Panc1 (cell line): ENCODE results near the gene LDLR. TPM values are rescaled to one million over a fixed set of nuclear protein-coding genes. Genes with fewer than 3 reads are reported as not detected.

Experiments used
- ATAC-seq: fragments of 200-7000 bp; cut with Tn5 transposase; 2 replicates; pipeline ENCODE4 v1.9.1; 2020; ENCODE audit warnings: mild to moderate bottlenecking, moderate library complexity
- BruUV-seq: library from RNA; stranded (reverse); fragments of 400-500 nt; replicated peaks from 2 replicates; lab custom pipeline; 2021; lab: Mats Ljungman, UMichigan
- CTCF ChIA-PET: fragments of 300-600 bp; sonication (Branson Sonifier 250); formaldehyde crosslinking; loops from one replicate; lab custom pipeline; 2022; ENCODE audit warnings: antibody characterized with exemption; lab: Charles Lee
- POLR2A ChIA-PET: fragments of 300-600 bp; sonication (Branson Sonifier 250); formaldehyde crosslinking; loops from one replicate; lab custom pipeline; 2022; ENCODE audit warnings: antibody characterized with exemption; lab: Charles Lee
- DNase-seq: peaks from one replicate; pipeline ENCODE4 v3.0.0-alpha.2; 2010; ENCODE audit warnings: low read depth, low spot score
- H3K27ac ChIP-seq: 2 replicates; pipeline ENCODE4 v1.5.1; 2011; ENCODE audit warnings: mild to moderate bottlenecking, low read length, inconsistent platforms
- H3K27me3 ChIP-seq: fragments of 200-500 bp; sonication (Bioruptor generic); 2 replicates; pipeline ENCODE4 v1.6.0; 2014; ENCODE audit warnings: low read length, inconsistent platforms; ENCODE audit not compliant: control insufficient read depth, insufficient read depth
- H3K36me3 ChIP-seq: fragments of 200-500 bp; sonication (Bioruptor generic); 2 replicates; pipeline ENCODE4 v1.5.1; 2014; ENCODE audit warnings: inconsistent platforms, mild to moderate bottlenecking, low read length, moderate library complexity; ENCODE audit not compliant: control insufficient read depth, insufficient read depth
- H3K4me1 ChIP-seq: 2 replicates; pipeline ENCODE4 v1.5.1; 2011; ENCODE audit warnings: inconsistent platforms, mild to moderate bottlenecking, low read length, moderate library complexity; ENCODE audit not compliant: control insufficient read depth, insufficient read depth
- H3K4me3 ChIP-seq, 2 experiments: 2 replicates each; pipeline ENCODE4 v1.5.1; 2011 to 2012; ENCODE audit warnings: low read depth in 2 of 2, low read length in 2 of 2, mild to moderate bottlenecking in 2 of 2, inconsistent platforms in 1 of 2, moderate library complexity in 1 of 2
- H3K9me3 ChIP-seq: fragments of 200-500 bp; sonication (Bioruptor generic); 2 replicates; pipeline ENCODE4 v1.5.1; 2014; ENCODE audit warnings: low read depth, mild to moderate bottlenecking, inconsistent platforms, low read length, moderate library complexity; ENCODE audit not compliant: control insufficient read depth, insufficient read depth
- POLR2AphosphoS5 ChIP-seq: IDR thresholded peaks from 2 replicates; pipeline ENCODE4 v1.6.1; 2012; ENCODE audit warnings: mild to moderate bottlenecking, low read depth, low read length, moderate library complexity
- REST ChIP-seq, 2 experiments: IDR thresholded peaks; 2 replicates each; pipeline ENCODE4 v1.6.1; 2011 to 2012; ENCODE audit warnings: low read depth in 2 of 2, control low read depth in 1 of 2, low read length in 1 of 2, mild to moderate bottlenecking in 1 of 2, moderate library complexity in 1 of 2; ENCODE audit not compliant: insufficient read depth in 1 of 2
- SIN3A ChIP-seq: IDR thresholded peaks from 2 replicates; pipeline ENCODE4 v1.6.1; 2012; ENCODE audit warnings: low read depth, mild to moderate bottlenecking, low read length, moderate library complexity, borderline replicate concordance; ENCODE audit not compliant: insufficient read depth
- TCF7L2 ChIP-seq: IDR thresholded peaks from 2 replicates; pipeline ENCODE4 v1.6.1; 2011; ENCODE audit warnings: mild to moderate bottlenecking, low read depth, low read length, inconsistent platforms
- in situ Hi-C: cut with HindIII; loops from 2 replicates; pipeline ENCODE4 v1.10.0; 2016; ENCODE audit warnings: low sequenced_read_pairs, low pct_unique_long_range_greater_than_20kb
- intact Hi-C: fragments of 100-400 bp; cut with micrococcal nuclease; formaldehyde crosslinking; loops from one replicate; pipeline ENCODE4 v1.10.0; 2022; ENCODE audit not compliant: unreplicated experiment
- total RNA-seq: library from RNA; stranded (reverse); gene quantifications from one replicate; pipeline ENCODE4 v1.2.1, GENCODE V29; 2021; ENCODE audit not compliant: unreplicated experiment
- TF ChIP-seq, protein P1 (sequence below): fragments of 450-650 bp; IDR thresholded peaks from 2 replicates; pipeline ENCODE4 v1.5.1; 2017; ENCODE audit warnings: mild to moderate bottlenecking

Gene LDLR
- total RNA-seq, 1 experiment from 2014 or later: 203 TPM

- intact Hi-C loops: no loop called here
- ATAC-seq (no peak), DNase-seq (no peak)
- Histone ChIP-seq H3K4me1 (no peaks in the 10 kb centered on the region), H3K27me3 (no peaks in the 10 kb centered on the region), H3K36me3 (no peaks in the 10 kb centered on the region), H3K4me3 (no peak overlapping the region), H3K9me3 (no peaks in the 10 kb centered on the region), H3K27ac (no peak overlapping the region)
- ChIA-PET CTCF (interaction anchor here (0.7 kb wide), 1 partner anchor 20 kb away, joined by 4 read pairs; no protein-coding TSS in a partner anchor), POLR2A (no interaction called here)
- no peak for TF ChIP-seq POLR2AphosphoS5
- TF ChIP-seq, protein P1, sequence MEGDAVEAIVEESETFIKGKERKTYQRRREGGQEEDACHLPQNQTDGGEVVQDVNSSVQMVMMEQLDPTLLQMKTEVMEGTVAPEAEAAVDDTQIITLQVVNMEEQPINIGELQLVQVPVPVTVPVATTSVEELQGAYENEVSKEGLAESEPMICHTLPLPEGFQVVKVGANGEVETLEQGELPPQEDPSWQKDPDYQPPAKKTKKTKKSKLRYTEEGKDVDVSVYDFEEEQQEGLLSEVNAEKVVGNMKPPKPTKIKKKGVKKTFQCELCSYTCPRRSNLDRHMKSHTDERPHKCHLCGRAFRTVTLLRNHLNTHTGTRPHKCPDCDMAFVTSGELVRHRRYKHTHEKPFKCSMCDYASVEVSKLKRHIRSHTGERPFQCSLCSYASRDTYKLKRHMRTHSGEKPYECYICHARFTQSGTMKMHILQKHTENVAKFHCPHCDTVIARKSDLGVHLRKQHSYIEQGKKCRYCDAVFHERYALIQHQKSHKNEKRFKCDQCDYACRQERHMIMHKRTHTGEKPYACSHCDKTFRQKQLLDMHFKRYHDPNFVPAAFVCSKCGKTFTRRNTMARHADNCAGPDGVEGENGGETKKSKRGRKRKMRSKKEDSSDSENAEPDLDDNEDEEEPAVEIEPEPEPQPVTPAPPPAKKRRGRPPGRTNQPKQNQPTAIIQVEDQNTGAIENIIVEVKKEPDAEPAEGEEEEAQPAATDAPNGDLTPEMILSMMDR: no peak
- no peak for TF ChIP-seq TCF7L2
- TF ChIP-seq SIN3A: no peak
- TF ChIP-seq REST (IDR thresholded peaks at IDR 0.05; ENCODE audit: insufficient read depth in 1 of 2, low read depth in 2 of 2, low read length in 1 of 2): no peak
- BruUV-seq: no TSS peak
- in situ Hi-C loops: no loop called here
Measured at GRCh38 chr19:11058246-11059030, 30.8 kb upstream of the LDLR start.

DNA sequence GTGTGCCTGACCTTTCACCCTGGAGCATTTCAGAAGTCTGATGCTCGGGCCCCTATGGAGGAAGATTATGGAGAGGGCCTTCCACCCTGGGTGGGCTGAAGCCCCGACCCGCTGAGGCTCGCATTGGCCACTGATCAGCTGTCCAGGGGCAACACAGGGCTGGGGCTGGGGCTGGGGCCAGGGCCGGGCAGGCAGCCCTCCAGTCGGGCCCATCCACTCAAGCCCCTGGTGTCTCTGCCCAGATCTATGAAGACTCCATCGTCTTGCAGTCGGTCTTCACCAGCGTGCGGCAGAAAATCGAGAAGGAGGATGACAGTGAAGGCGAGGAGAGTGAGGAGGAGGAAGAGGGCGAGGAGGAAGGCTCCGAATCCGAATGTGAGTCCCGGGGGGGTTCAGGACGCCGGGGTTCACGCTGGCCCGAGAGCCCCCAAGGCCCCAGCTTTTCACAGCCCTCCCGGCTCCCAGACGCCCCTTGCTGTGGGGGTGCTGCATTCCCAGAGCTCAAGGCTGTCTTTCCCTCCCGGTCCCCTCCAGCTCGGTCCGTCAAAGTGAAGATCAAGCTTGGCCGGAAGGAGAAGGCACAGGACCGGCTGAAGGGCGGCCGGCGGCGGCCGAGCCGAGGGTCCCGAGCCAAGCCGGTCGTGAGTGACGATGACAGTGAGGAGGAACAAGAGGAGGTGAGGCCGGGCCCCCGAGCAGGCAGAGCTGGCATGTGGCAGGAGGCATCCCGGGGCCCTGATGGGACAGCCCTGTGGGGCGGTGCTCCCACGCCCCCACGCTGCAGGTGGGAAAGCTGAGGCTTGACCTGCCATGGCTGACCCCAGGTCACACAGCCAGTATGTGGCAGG is 29.5 kb upstream of the LDLR start:
- no peak overlapping the region for H3K27ac ChIP-seq
- DNase-seq (no peak), ATAC-seq (no peak)
- H3K36me3 ChIP-seq: no peaks in the 10 kb centered on the region
- no peaks in the 10 kb centered on the region for H3K4me1 ChIP-seq
- no TSS peak for BruUV-seq
- no peaks in the 10 kb centered on the region for H3K9me3 ChIP-seq
- ChIA-PET POLR2A (no interaction called here), CTCF (no interaction called here)
- H3K4me3 ChIP-seq: no peak overlapping the region
- in situ Hi-C loops (no loop called here), intact Hi-C loops (no loop called here)
- H3K27me3 ChIP-seq: no peaks in the 10 kb centered on the region
- TF ChIP-seq POLR2AphosphoS5 (no peak), REST (IDR thresholded peaks at IDR 0.05; ENCODE audit: insufficient read depth in 1 of 2, low read depth in 2 of 2, low read length in 1 of 2) (no peak)
